Measurements from ENCODE around the gene GSC. TPM values are rescaled to one million over a fixed set of nuclear protein-coding genes. Genes with fewer than 3 reads are reported as not detected.

The GSC gene
- total RNA-seq, 4 donors from 2014 or later = 0.52 to 1.1 TPM; not detected in 2

- intact Hi-C loops (cut with DNase I; ENCODE audit: low total_unique reads) = no loop called here
- WGBS, 2 donors = 60 to 66% methylated on average over 8 of the region's 8 CpGs
- TF ChIP-seq CTCF (IDR thresholded peaks at IDR 0.05) (no peak), POLR2A (IDR thresholded peaks at IDR 0.05) (no peak)
- no peak overlapping the region for H3K4me3 ChIP-seq (ENCODE audit: low read depth, poor library complexity, severe bottlenecking)
- no peak for DNase-seq (ENCODE audit: low spot score in 2 of 2)
These were observed 10.9 kb upstream of the GSC start for GRCh38 chr14:94780536-94781399.

GRCh38 chr14:94779713-94780112 is 9.8 kb upstream of the GSC start:
- H3K4me3 ChIP-seq (ENCODE audit: low read depth, poor library complexity, severe bottlenecking) = no peak overlapping the region
- WGBS, 2 donors = 92 to 100% methylated on average over 5 of the region's 5 CpGs
- TF ChIP-seq POLR2A (IDR thresholded peaks at IDR 0.05) = no peak
- TF ChIP-seq CTCF (IDR thresholded peaks at IDR 0.05) = no peak
- intact Hi-C loops (cut with DNase I; ENCODE audit: low total_unique reads) = no loop called here
- DNase-seq (ENCODE audit: low spot score in 2 of 2) = no peak

GRCh38 chr14:94775871-94776210 is 5.9 kb upstream of the GSC start:
- TF ChIP-seq POLR2A (IDR thresholded peaks at IDR 0.05) (no peak), CTCF (IDR thresholded peaks at IDR 0.05) (no peak)
- intact Hi-C loops (cut with DNase I; ENCODE audit: low total_unique reads) = no loop called here
- DNase-seq (ENCODE audit: low spot score in 2 of 2) = no peak
- WGBS, 2 donors = 23 to 34% methylated on average over 2 of the region's 2 CpGs
- H3K4me3 ChIP-seq (ENCODE audit: low read depth, poor library complexity, severe bottlenecking) = no peak overlapping the region

GRCh38 chr14:94775091-94775870 is 5.4 kb upstream of the GSC start:
- no peak overlapping the region for H3K4me3 ChIP-seq (ENCODE audit: low read depth, poor library complexity, severe bottlenecking)
- 22 to 25% methylated on average over 20 of the region's 20 CpGs for WGBS, 2 donors
- no peak for DNase-seq (ENCODE audit: low spot score in 2 of 2)
- no peak for TF ChIP-seq CTCF (IDR thresholded peaks at IDR 0.05)
- no peak for TF ChIP-seq POLR2A (IDR thresholded peaks at IDR 0.05)
- intact Hi-C loops (cut with DNase I; ENCODE audit: low total_unique reads) = no loop called here

GRCh38 chr14:94774344-94775090 is 4.6 kb upstream of the GSC start:
- 25 to 31% methylated on average over 11 of the region's 11 CpGs for WGBS, 2 donors
- DNase-seq (ENCODE audit: low spot score in 2 of 2) = no peak
- intact Hi-C loops (cut with DNase I; ENCODE audit: low total_unique reads) = no loop called here
- H3K4me3 ChIP-seq (ENCODE audit: low read depth, poor library complexity, severe bottlenecking) = no peak overlapping the region
- TF ChIP-seq POLR2A (IDR thresholded peaks at IDR 0.05) (no peak), CTCF (IDR thresholded peaks at IDR 0.05) (no peak)
